Esophagus squamous epithelium (tissue), 4 donors: Measurements from ENCODE around the gene MAPK12.

ENCODE experiments used
- CTCF ChIP-seq, 6 experiments: fragments of 450-650 bp in 4 of 6; fragments of 200-600 bp in 2 of 6; sonication (generic) in 2 of 6; IDR thresholded peaks; one replicate each; pipeline ENCODE4 v1.5.1; 2016 to 2019; ENCODE audit warnings: antibody characterized with exemption in 6 of 6, mild to moderate bottlenecking in 4 of 6, moderate library complexity in 4 of 6
- POLR2A ChIP-seq, 4 donors: fragments of 450-650 bp; IDR thresholded peaks; one replicate each; pipeline ENCODE4 v1.6.1; 2017; ENCODE audit warnings: antibody characterized with exemption in 4 of 4, mild to moderate bottlenecking in 4 of 4, moderate library complexity in 3 of 4

- TF ChIP-seq CTCF (IDR thresholded peaks at IDR 0.05) (no peak), POLR2A (IDR thresholded peaks at IDR 0.05) (no peak)
Observed at GRCh38 chr22:50216684-50217520, 44.6 kb downstream of the MAPK12 start.
